Activated T-cell treated with anti-CD3 and anti-CD28 coated beads, Interleukin-2, amount 50 U/mL, for 48 hours (primary cell): ENCODE measurements around the gene TCHP.

Experiments
- DNase-seq, 2 experiments: peaks; one replicate each; pipeline ENCODE4 v3.0.0-alpha.2; 2020

TCHP gene

DNA sequence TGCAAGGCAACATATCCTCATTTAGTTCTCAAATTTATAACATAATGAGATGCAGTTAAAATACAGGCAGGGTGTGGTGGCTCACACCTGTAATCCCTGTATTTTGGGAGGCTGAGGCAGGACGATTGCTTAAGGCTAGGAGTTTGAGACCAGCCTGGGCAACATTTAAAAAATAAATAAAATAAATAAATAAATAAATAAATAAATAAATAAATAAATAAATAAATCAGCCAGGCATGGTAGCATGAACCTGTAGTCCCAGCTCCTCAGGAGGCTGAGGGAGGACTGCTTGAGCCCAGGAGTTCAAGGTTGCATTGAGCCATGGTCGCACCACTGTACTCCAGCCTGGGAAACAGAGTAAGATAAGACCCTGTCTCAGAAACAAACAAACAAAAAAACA is 39.4 kb downstream of the TCHP start:
- no peak for DNase-seq

- DNase-seq = no peak
Observed at GRCh38 chr12:109940339-109940923, 40.4 kb downstream of the TCHP start.

- no peak for DNase-seq
Observed at GRCh38 chr12:109943811-109944210, 43.7 kb downstream of the TCHP start.

DNA sequence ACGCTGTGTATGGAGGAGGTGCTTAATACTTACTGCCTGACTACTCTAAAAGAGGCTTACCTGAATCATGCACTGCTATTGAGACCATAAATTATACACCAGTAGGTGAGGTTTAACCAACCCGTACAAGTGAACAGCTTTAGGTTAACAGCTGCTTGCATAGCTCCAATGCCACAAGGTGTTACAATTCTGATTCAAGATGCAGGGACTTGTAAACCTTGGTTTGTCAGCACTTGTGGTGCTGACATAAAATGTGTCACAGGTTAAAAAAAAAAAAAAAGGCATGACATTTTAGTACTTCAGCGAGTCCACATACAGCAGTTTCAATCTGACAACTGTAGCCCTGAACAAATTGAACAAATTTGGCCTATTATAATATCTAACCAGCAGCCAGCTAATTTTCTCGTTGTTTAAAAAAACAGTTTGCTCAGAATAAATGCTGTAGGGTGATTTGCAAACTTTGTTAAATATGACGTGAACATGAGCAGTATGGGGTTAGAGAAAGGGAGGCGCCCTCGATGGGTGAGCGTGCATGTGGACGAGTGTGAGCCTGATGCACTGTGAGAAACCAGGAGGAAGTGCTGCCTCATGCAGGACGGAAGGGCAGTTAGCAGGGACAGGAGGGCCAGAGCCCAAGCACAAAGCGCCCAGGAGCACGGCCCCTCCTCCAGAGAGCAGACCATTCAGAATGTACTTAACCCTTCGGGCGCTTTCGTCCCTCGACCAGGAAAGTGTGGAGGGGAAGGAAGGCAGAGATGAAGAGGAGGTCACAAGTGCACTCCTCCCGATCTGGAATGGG is 44.7 kb downstream of the TCHP start:
- DNase-seq = peak in 1 of 2 experiments; percentile 8

GRCh38 chr12:109946505-109946904 is 46.4 kb downstream of the TCHP start:
- DNase-seq = no peak

DNA sequence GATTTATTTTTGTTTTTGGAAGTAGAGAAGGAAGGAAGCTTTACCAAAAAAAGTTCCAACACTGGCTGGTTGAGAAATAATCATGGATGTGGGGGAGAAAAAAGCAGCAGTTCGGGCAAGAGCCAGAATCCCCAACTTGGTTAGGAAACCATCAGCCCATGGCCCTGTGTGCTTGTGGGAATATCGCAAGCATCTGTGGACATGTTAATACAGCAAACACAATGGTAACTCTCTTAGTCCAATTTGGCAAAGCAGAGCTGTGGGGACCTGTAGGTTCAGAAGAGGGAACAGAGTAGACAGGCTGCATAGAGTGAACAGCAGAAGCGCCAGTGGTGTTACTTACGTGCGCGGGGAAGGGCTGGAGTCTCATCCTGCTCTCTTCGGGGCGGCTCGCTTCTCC is 46.8 kb downstream of the TCHP start:
- DNase-seq = no peak

DNA sequence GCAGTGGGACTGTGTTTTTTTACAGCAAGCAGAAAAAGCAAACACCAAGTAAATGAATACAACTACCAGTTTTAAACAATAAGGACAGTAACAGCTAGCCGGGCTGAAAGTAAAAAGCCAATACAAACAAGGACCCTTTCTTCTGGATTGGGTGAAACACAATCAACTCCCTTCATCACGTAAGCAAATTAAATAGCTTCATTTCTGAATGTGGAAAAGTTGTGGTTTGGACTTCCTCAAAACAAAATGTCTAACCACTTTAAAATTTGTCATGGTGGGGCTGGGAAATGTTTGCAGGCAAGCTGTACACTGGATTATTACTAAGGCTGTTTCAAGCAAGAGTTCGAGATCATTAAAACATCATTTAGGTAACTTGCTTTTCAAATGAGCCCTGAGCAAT is 47.4 kb downstream of the TCHP start:
- no peak for DNase-seq

DNA sequence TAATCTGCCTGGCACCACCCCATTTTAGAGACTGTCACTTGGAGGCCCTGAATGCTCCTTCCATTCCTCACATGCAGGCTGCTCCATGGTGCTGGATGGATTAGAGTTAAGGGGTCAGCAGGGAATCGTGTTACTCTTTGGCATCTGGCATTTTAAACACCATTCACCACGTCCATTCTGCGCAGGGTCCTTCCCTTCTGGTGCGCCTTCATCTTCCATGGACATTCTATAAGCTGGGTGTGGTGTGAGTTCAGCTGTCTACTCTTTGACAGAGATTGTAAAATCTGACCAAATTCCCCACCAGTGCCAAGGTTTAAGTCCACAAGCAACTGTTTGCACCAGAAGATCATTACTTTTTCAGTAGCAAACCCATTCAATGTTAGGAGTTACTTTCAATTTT is 48.3 kb downstream of the TCHP start:
- DNase-seq = no peak

DNA sequence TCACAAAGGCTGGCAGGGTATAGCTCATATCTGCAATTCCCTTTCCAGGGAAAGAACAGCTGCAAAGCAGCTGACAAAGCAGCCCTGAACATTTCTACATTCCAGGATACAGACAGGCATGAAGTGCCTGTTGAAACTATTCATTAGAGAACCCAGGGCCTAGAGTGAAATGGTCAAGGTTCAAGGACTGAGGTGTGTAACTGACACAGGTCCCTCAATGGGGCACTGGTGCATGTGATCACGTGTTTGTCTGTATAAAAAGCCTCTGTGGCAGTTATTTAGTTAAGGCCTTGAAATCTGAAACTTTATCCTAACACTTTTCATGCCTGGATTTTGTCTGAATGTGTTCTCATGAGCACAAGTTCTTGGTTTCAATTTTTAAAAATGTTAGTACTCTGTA is 49.0 kb downstream of the TCHP start:
- no peak for DNase-seq

DNA sequence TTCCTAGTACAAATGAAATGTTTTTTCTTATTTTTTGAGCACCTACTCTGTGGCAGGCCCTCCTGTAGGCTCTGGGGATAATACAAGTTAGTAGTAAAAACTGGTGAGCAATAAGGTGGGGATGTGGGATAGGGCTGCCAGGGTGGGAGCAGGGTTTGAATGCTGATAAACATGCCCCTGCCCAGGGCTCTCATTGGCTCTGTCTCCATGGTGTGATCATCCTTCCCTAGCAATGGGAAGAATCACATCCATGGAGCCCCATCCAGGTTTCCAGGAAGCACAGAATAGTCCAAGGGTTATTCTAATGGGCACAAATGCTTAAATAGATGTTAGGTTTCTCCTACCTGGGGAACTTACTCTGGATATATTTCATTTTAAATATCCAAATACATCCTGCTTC is 50.6 kb downstream of the TCHP start:
- DNase-seq = no peak

DNA sequence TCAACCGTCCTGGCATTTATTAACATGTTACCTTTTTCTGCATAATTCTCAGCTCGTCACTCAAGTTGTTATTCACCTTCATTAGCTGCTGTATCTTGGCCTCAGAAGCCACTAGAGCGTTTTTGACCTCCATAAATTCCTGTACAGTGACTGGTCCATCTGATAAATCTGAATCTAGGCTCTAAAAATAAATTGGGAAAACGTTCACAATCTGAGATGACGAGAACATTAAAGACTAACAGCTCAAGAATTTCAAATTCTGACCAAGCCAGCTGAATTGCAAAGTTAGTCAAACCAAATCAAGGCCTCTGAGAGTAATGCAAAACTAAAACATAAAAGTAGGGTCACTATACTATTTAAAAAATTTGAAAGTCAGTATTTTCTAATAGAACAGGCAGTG is 51.1 kb downstream of the TCHP start:
- DNase-seq = no peak

- no peak for DNase-seq
Observed at GRCh38 chr12:109951751-109952150, 51.7 kb downstream of the TCHP start.

- no peak for DNase-seq
Observed at GRCh38 chr12:109952160-109952858, 52.2 kb downstream of the TCHP start.

DNA sequence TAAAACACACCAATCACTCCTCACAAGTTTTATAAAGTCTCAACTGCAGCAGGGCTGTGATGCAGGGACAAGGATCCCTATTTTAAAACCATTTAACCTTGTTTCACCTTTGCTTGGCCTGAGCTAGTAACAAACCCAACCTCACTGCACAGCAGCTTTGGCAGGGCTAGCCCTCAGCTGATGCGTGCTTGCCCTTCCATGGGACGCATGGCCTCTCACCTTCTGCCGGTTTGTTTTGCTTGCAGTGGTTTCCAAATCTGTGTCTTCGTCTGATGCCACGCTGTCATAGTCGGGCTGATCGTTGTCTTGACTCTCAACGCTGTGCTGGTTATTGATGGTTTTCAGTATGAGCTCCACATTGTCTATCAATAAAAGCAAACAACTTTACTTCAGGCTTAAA is 52.8 kb downstream of the TCHP start:
- DNase-seq = no peak

DNA sequence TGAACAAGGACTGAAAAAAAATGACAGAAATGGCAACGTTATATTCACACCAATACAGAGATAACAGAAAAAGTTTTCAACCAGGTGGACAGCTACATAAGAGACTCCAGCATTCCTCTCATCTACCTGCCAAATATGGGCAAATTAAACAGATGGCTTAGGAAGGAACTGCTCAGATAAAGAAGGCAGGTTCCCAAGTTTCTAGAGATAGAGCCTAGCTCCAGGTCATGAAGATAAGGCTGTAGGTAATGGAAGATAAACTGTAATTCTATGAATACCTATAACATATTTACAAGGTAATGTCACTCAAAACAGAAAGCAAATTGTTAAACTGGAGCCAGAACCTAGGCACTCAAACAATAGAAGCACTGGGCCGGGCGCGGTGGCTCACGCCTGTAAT is 53.6 kb downstream of the TCHP start:
- DNase-seq = no peak

- no peak for DNase-seq
Observed at GRCh38 chr12:109958374-109958773, 58.3 kb downstream of the TCHP start.

GRCh38 chr12:109959411-109960093 is 59.5 kb downstream of the TCHP start:
- no peak for DNase-seq

DNA sequence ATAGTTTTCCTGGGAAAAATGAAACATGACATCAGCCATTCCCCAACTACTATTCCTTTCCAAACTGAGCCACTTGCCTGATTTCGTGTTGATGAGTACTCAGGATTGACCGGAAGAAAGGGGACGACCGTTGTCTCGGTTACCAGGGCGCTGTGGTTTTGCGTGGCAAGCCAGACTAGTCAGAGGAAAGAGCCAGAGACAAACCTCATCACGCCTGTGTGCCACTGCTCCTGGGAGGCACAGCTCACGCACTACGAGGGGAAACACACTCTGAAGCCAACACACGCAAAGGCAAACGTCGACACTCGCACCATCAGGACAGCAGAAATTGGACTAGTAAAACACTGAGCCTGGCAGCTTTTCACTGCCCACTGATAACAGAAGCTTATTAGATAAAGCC is 61.1 kb downstream of the TCHP start:
- no peak for DNase-seq

DNA sequence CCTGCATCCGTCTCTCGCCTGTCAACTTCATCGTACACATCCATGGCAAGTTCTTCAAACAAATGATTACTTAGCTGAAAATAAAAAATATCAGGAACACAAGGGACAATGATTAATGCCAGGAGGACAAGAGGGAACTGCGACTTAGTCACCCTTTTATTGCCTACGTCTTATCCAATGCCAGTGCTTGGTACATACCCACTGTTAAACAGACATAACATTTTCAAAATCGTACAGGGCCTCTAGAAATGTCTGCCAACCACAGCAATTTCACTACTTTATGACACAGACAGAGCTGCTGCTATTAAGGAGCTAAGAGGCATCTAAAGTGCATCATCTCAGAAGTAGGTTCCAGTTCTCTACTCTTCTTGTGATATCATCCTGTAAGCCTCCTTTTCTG is 61.5 kb downstream of the TCHP start:
- DNase-seq = no peak

GRCh38 chr12:109962398-109962797 is 62.3 kb downstream of the TCHP start:
- DNase-seq = no peak

DNA sequence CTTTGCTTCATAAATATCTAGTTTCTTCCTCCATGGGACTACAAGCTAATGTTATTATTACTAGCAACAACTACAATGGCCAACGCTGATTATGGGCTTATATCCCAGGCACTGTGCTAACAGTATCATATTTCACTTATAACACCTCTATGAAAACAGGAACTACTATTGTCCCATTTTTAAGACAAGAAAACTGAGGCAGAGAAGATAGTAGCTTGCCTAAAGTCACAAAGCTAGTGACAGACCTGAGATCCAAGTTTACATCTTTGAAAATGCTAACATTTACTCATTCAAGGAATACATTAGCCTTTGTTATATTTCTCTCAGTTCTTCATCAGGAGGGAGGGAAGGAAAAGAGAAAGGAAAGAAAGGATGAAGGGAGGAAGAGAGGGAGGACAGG is 63.3 kb downstream of the TCHP start:
- DNase-seq = no peak

- DNase-seq = no peak
Observed at GRCh38 chr12:109963743-109964429, 63.8 kb downstream of the TCHP start.

- DNase-seq = no peak
Observed at GRCh38 chr12:109966546-109966945, 66.5 kb downstream of the TCHP start.
